Measurements from ENCODE around the gene EEPD1.
A peak's percentile ranks its signal among the peaks of the same experiment; 100 is the strongest.

Gene EEPD1

DNA sequence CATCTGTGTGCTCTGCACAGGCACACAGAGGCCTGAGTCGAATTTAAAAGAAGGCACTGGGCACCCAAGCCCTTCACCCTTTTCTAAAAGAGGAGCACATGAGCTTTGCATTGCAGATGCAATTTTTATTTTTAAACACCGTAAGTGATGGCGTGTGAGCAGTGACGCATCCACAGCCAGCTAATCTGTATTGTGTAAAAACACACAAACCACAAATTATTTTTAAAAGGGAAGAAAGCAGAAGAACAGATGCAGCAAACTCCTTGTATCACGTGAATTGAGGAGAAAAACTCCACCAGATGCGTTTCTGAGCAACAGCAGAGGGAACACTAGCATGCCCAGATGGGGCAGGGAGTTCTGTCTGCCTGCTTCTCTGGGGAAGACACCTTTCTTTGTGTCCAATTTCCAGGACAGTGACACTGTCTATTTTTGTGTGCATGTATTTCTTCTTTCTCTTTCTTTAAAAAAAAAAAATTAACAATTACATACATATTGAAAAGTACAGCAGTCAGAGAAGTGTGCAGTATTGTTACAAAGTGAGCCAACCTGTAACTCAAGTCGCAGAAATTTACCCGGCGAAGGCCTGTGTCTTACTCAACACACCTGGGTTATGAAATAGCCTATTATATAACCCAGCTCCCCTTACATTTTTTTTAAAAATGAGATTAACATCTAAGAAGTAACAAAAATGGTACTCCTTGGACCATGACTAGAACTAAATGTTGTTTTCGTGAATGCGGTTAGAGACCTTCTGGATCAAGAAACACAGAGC lies 39.2 kb downstream of the EEPD1 start:
- peak; percentile 91 for DNase-seq

DNA sequence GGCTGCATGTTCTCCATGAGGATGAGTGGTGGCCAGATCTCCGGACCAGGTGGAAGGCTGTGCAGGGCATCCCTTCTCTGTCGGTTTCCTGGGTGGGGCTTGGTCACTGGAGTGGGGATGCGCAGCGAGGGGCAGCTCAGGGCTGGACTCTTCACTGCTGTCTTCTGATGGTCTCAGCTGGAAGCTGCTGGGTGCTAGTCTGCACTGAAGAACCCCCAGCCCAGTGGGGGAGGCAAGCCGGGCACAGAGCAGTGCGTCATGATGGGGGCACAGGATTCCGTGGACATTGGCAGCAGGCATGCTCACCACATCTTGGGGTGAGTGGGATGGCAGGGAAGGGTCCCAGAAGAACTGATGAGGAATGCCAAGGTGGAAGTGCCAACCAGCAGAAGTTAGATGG lies 39.8 kb downstream of the EEPD1 start:
- no peak for DNase-seq

DNA sequence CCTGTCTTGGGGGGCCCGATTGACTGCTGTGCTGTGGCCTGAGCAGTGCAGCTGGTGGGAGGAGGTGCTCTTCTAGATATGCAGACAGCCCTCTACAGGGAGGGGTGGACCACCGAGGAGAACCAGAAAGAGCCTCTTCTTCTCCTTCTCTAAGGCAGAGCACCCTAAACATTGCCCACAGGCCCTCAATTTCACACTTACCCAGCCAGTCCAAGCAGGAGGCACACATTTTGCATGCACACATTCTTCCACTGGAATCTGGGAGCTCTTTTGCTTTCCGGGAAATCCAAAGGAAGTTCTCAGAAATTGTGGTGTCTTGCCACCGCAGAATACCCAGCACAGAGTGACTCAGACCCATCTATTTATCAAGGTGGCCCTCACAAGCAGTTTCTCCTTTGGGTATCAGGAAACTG lies 45.8 kb downstream of the EEPD1 start:
- no peak for DNase-seq

DNA sequence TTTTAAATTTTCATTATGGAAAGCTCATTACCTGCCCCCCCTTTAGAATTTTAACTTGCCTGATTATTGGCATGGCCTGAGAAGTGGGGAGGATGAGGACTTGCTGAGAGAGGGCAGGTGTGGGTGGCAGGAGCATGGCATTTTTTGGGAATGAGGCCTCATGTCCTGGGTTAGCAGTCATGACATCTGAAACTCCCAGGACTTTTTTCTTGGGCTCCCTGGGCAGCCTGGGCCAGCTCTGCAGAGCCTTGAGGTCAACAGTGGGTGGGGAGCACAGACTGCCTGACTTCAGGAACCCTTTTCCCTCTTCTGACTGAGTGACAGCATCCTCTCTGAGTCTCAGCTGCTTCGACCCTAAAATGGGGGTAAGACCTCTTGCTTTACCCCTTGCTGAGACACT lies 46.3 kb downstream of the EEPD1 start:
- DNase-seq = no peak

GRCh38 chr7:36201122-36201723 lies 48.2 kb downstream of the EEPD1 start:
- no peak for DNase-seq

DNA sequence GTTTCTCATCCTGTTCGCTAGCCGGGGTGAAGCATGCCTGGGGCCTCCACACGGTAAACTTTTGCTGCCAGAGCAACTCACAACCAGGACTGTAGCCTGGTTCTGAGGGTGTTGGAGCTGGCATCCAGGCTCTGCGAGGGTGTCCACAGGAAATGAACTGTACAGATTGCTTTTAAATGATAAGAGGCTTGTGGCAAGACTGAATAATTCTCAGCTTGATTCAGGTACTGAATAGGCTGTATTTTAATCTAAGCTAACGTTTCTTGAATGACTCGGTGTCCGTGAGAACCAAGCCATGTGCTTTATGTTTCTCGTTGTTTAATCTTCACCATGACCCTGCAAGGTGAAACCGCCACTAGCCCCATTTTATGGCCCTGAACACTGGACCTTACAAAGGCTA lies 49.3 kb downstream of the EEPD1 start:
- no peak for DNase-seq

- DNase-seq = no peak
These were observed 50.2 kb downstream of the EEPD1 start for GRCh38 chr7:36203071-36203790.

- no peak for DNase-seq
These were observed 51.1 kb downstream of the EEPD1 start for GRCh38 chr7:36204044-36204663.

DNA sequence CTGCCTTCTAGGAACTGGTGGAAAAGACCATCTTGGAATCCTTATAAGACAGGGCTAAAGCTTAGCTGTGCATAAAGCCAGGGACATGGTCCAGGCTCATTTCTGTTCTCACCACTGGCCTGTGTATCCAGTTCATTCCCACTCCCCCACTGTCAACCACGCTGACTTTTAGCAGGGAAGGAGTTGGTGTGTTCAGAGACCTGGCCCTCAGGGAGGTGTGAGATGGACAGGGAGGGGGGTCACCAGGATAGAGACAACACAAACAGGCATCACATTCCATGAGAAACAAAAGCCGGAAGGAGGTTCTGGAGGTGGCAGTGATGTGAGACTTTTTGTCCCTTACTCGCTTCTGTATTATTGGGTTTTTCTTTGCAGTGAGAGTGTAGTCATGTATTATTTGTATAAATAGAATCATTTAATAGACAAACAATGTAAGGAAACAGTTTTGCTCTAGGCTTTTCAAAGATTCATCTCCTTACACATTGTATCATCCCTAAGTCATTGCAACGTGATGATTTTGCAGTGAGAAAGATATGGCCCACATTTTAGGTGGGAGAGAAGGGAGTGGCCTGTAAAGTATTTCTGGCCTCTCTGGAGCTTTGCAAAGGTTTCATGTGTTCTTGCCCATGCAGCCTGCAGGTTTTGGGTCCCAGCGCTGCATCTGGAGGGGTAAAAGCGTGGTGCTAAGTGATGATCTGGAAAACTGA lies 52.0 kb downstream of the EEPD1 start:
- no peak for DNase-seq

DNA sequence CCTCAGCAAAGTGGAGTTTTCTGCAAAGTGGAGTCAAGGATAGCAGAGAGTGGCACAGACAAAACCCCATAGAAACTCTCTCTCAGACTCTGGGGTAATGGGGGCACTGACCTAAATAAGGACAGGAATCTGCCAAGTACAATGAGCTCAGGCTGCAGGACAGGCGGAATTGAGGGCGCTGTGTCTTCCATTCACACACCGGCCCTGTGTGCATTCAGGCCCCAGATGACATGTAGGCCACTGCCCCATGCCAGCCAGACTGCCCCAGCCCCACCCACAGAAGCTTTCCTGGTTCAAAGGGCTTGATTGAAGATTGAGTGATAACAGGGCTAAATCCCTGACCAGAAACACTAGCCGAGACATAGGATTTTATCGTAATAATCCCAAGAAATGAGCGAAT lies 52.7 kb downstream of the EEPD1 start:
- DNase-seq = no peak

DNA sequence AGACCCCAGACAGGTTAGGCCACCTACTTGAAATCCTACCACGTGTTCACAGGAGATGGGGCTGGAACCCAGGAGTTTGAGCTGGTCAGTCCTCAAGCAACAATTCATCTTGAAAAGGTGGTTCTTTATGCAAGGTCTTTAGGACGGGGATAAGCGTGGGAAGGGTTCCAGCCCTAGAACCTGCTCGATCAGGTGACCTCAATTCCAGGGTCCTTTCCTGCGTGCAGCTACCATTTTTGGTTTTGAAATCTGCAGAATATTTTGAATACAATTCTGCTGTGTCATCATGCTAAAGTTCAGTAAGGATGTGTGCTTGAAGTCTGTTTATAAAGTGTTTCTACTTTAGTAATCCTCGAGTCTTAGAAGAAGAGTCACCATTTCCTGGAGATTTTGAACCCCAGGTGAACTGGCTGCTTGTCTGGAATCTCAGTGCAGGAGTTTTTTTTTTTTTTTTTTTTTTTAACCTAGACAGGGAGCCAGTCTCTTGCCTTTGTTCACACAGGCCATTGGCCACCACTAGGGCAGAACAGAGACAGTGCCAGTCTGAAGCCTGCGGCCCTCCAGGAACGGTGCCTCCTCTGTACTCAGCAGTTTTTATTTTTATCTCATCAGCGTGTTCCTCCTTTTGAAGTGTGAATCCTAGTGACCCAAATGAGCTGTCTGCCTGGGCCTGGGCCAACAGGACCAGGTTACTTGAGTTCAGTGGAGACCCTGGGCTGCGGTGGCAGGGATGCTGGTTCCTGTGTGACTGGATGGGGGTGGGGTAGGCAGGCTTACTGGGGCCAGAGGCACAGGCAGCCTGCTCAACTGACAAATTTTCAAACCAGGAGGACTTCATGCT lies 54.6 kb downstream of the EEPD1 start:
- peak; percentile 45 for DNase-seq

DNA sequence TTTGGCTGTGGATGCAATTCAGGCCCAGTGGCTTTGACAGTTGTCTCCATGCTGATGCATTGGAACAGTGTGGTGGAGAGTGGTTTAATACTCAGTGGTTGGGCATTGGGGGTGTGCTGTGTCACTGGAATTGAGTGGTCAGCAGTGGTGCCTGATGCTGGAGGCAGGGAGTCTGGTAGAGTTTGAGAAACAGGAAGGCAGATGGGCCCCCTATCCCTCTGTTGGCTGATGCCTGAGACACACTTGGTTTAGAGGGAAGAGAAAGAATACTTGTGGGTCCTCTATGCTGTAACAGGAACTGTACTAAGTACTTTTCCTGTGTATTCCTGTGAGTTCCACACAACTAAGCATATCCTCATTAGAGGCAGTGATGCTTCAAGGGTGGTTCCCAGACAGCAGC lies 55.4 kb downstream of the EEPD1 start:
- DNase-seq = no peak

- no peak for DNase-seq
These were observed 56.2 kb downstream of the EEPD1 start for GRCh38 chr7:36208997-36209813.

DNA sequence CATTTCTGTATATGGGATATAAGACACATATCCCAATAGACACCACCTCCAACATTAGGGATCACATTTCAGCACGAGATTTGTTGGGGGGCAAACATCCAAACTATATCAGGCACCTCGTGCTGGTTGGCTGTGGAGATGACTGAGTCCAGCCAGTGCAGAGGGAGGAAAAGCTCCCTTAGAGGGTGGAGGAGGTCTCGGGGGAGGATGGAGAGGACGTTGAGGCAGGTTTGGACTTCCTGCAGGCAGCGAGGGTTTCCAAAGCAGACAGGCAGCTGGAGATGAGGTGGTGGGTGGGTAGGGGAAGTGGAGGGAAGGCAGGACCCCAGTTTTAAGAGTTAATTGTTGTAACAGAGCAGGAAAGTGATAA lies 56.7 kb downstream of the EEPD1 start:
- DNase-seq = no peak

GRCh38 chr7:36210291-36210922 lies 57.4 kb downstream of the EEPD1 start:
- DNase-seq = no peak

GRCh38 chr7:36214608-36215456 lies 61.8 kb downstream of the EEPD1 start:
- no peak for DNase-seq

- DNase-seq = no peak
These were observed 62.4 kb downstream of the EEPD1 start for GRCh38 chr7:36215457-36215765.

GRCh38 chr7:36216063-36216684 lies 63.1 kb downstream of the EEPD1 start:
- peak; percentile 77 for DNase-seq

DNA sequence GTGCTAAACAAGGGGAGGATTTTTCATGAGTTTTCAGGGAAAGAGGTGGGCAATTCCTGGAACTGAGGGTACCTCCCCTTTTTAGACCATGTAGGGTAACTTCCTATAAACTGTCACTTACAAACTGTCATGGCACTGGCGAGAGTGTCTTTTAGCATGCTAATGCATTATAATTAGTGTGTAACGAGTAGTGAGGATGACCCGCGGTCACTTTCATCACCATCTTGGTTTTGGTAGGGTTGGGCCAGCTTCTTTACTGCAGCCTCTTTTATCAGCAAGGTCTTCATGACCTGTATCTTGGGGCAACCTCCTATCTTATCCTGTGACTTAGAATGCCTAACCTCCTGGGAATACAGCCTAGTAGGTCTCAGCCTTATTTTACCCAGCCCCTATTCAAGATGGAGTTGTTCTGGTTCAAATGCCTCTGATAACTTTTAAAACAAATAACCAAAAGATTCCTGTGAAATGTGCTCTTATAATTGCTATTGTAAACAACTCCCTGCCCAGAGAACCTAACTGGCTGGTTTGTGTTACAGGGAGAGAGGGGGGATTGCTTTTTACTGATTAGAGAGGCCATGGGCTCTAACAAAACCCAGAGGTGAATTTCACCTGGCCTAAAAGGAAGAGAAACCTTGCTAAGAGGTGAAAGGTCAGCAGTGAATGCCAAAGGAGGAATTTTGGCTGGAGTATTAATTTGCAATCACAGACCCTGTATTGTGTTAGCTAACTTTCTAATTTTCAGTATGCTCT lies 64.3 kb downstream of the EEPD1 start:
- peak; percentile 15 for DNase-seq

Measured in suppressor macrophage treated with lipopolysaccharide for 4 hours (primary cell).